ENCODE results near the gene CLMN. TPM values are rescaled to one million over a fixed set of nuclear protein-coding genes. Genes with fewer than 3 reads are reported as not detected.

The CLMN gene
- total RNA-seq, 1 experiment from 2014 or later, result 33.4 TPM

DNA sequence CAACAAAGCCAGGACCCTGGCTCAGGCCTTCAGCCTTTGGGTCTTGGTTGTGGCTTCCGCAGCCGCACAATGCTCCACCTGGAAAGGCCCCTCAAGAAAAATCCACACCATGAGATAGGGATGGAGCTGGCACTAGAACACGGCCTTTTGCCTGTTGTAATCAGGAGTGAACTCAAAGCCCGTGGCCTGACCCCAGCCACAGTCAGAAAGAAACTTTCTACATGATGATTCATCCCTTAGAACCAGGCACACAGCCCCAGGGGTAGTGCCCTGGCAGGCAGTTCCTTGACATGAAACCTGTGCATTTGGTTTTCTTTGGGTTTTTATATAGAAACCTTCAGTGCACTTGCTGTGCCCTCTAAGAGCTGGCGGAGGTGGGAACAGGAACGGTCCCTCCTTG is 5.1 kb downstream of the CLMN start:
- no TSS peak for BruUV-seq (replicated peaks)
- Histone ChIP-seq H3K9me3 (ENCODE audit: control insufficient read depth in 1 of 2, insufficient read depth in 1 of 2, low read depth in 1 of 2, low read length in 2 of 2) (no peaks in the 10 kb centered on the region), H3K79me2 (ENCODE audit: insufficient read depth, low read length) (peaks cover 24% of the 10 kb centered on the region; the same call in 1 of the 2 replicates), H3K4me3 (replicated peaks in 1 of 2; ENCODE audit: low read depth in 1 of 2, low read length in 2 of 2) (0 out of 4 replicates have a peak overlapping the region, but pooled peaks of 1 of the 2 experiments have one; percentile 8), H3K9ac (ENCODE audit: low read length) (0 out of 2 replicates have a peak overlapping the region, but pooled peaks have one; percentile 7), H3K4me2 (ENCODE audit: low read length) (peak overlapping the region; percentile 46), H3K27me3 (ENCODE audit: insufficient read depth, low read length) (no peaks in the 10 kb centered on the region), H3K36me3 (ENCODE audit: control insufficient read depth in 1 of 2, insufficient read depth in 2 of 2, low read length in 2 of 2) (no peaks in the 10 kb centered on the region), H4K20me1 (ENCODE audit: insufficient read depth) (no peaks in the 10 kb centered on the region), H3K9me2 (ENCODE audit: insufficient read depth) (no peaks in the 10 kb centered on the region), H3K4me1 (ENCODE audit: control insufficient read depth in 1 of 2, insufficient read depth in 2 of 2, low read length in 2 of 2) (peaks cover 19 to 63% of the 10 kb centered on the region in 2 experiments), H3K27ac (ENCODE audit: low read depth, low read length) (no peak overlapping the region), H2AFZ (ENCODE audit: low read depth, low read length, poor library complexity, severe bottlenecking) (no peak overlapping the region)
- ChIA-PET POLR2A (no interaction called here), CTCF (no interaction called here), RAD21 (ENCODE audit: low non-redundant PET in 1 of 2, low total read pairs in 2 of 2, uncharacterized antibody in 2 of 2, unreplicated experiment in 2 of 2) (no interaction called here)
- DNase-seq (ENCODE audit: low read depth, low spot score) (no peak), ATAC-seq (peak; percentile 39; the same call in 1 of the 2 replicates)
- intact Hi-C loops (cut with micrococcal nuclease), result no loop called here
- no peak for TF ChIP-seq EGR1 (IDR thresholded peaks at IDR 0.05; ENCODE audit: low read depth)
- TF ChIP-seq TCF7L2 (IDR thresholded peaks at IDR 0.05; ENCODE audit: borderline replicate concordance, extremely low read depth, insufficient read depth, insufficient read length), result no peak
- no peak for TF ChIP-seq POLR2A (IDR thresholded peaks at IDR 0.05; ENCODE audit: borderline replicate concordance, extremely low read depth, insufficient read depth, insufficient read length)
- TF ChIP-seq, protein P1, sequence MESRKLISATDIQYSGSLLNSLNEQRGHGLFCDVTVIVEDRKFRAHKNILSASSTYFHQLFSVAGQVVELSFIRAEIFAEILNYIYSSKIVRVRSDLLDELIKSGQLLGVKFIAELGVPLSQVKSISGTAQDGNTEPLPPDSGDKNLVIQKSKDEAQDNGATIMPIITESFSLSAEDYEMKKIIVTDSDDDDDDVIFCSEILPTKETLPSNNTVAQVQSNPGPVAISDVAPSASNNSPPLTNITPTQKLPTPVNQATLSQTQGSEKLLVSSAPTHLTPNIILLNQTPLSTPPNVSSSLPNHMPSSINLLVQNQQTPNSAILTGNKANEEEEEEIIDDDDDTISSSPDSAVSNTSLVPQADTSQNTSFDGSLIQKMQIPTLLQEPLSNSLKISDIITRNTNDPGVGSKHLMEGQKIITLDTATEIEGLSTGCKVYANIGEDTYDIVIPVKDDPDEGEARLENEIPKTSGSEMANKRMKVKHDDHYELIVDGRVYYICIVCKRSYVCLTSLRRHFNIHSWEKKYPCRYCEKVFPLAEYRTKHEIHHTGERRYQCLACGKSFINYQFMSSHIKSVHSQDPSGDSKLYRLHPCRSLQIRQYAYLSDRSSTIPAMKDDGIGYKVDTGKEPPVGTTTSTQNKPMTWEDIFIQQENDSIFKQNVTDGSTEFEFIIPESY (IDR thresholded peaks at IDR 0.05; ENCODE audit: extremely low read depth, insufficient replicate concordance, low read length), result no peak
- no peak for TF ChIP-seq YY1 (IDR thresholded peaks at IDR 0.05; ENCODE audit: extremely low read depth, insufficient replicate concordance, low read depth, low read length)
- TF ChIP-seq, protein P2, sequence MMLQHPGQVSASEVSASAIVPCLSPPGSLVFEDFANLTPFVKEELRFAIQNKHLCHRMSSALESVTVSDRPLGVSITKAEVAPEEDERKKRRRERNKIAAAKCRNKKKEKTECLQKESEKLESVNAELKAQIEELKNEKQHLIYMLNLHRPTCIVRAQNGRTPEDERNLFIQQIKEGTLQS (IDR thresholded peaks at IDR 0.05), result no peak
- TF ChIP-seq POLR2AphosphoS5 (IDR thresholded peaks at IDR 0.05; ENCODE audit: low read depth, low read length), result no peak
- TF ChIP-seq FOSL1 (IDR thresholded peaks at IDR 0.05; ENCODE audit: low read depth), result peak; percentile 48; the same call in 1 of the 2 replicates
- TF ChIP-seq SIN3A (IDR thresholded peaks at IDR 0.05; ENCODE audit: low read depth), result no peak
- TF ChIP-seq ELF1 (IDR thresholded peaks at IDR 0.05; ENCODE audit: borderline replicate concordance, low read depth), result no peak
- no peak; the same call in 1 of the 2 replicates for TF ChIP-seq CEBPB (IDR thresholded peaks at IDR 0.05; ENCODE audit: low read depth)
- TF ChIP-seq, protein P3, sequence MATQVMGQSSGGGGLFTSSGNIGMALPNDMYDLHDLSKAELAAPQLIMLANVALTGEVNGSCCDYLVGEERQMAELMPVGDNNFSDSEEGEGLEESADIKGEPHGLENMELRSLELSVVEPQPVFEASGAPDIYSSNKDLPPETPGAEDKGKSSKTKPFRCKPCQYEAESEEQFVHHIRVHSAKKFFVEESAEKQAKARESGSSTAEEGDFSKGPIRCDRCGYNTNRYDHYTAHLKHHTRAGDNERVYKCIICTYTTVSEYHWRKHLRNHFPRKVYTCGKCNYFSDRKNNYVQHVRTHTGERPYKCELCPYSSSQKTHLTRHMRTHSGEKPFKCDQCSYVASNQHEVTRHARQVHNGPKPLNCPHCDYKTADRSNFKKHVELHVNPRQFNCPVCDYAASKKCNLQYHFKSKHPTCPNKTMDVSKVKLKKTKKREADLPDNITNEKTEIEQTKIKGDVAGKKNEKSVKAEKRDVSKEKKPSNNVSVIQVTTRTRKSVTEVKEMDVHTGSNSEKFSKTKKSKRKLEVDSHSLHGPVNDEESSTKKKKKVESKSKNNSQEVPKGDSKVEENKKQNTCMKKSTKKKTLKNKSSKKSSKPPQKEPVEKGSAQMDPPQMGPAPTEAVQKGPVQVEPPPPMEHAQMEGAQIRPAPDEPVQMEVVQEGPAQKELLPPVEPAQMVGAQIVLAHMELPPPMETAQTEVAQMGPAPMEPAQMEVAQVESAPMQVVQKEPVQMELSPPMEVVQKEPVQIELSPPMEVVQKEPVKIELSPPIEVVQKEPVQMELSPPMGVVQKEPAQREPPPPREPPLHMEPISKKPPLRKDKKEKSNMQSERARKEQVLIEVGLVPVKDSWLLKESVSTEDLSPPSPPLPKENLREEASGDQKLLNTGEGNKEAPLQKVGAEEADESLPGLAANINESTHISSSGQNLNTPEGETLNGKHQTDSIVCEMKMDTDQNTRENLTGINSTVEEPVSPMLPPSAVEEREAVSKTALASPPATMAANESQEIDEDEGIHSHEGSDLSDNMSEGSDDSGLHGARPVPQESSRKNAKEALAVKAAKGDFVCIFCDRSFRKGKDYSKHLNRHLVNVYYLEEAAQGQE (IDR thresholded peaks at IDR 0.05; ENCODE audit: low read depth), result no peak
- TF ChIP-seq, protein P4, sequence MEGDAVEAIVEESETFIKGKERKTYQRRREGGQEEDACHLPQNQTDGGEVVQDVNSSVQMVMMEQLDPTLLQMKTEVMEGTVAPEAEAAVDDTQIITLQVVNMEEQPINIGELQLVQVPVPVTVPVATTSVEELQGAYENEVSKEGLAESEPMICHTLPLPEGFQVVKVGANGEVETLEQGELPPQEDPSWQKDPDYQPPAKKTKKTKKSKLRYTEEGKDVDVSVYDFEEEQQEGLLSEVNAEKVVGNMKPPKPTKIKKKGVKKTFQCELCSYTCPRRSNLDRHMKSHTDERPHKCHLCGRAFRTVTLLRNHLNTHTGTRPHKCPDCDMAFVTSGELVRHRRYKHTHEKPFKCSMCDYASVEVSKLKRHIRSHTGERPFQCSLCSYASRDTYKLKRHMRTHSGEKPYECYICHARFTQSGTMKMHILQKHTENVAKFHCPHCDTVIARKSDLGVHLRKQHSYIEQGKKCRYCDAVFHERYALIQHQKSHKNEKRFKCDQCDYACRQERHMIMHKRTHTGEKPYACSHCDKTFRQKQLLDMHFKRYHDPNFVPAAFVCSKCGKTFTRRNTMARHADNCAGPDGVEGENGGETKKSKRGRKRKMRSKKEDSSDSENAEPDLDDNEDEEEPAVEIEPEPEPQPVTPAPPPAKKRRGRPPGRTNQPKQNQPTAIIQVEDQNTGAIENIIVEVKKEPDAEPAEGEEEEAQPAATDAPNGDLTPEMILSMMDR (IDR thresholded peaks at IDR 0.05 in 2 of 3, conservative IDR thresholded peaks at IDR 0.05 in 1 of 3; ENCODE audit: borderline replicate concordance in 1 of 3, insufficient read depth in 1 of 3, low read depth in 2 of 3, low read length in 2 of 3), result no peak
- TF ChIP-seq ZNF274 (IDR thresholded peaks at IDR 0.05; ENCODE audit: low read depth, low read length), result no peak
- no peak for TF ChIP-seq RAD21 (IDR thresholded peaks at IDR 0.05; ENCODE audit: low read depth)
- TF ChIP-seq SP1 (IDR thresholded peaks at IDR 0.05; ENCODE audit: low read depth), result peak; percentile 31; the same call in 1 of the 2 replicates
- TF ChIP-seq CBX3 (IDR thresholded peaks at IDR 0.05; ENCODE audit: low read depth), result peak; percentile 40; the same call in 1 of the 2 replicates
- TF ChIP-seq SRF (IDR thresholded peaks at IDR 0.05; ENCODE audit: low read depth), result no peak
- TF ChIP-seq, protein P5, sequence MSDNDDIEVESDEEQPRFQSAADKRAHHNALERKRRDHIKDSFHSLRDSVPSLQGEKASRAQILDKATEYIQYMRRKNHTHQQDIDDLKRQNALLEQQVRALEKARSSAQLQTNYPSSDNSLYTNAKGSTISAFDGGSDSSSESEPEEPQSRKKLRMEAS (IDR thresholded peaks at IDR 0.05), result no peak
- TF ChIP-seq ZFX (IDR thresholded peaks at IDR 0.05), result no peak
- peak; percentile 60; the same call in 1 of the 2 replicates for TF ChIP-seq JUND (IDR thresholded peaks at IDR 0.05)
- TF ChIP-seq EZH2 (IDR thresholded peaks at IDR 0.05), result no peak
